ENCODE measurements around the gene MCOLN1.
A peak's percentile ranks its signal among the peaks of the same experiment; 100 is the strongest.
"Not testable (repeated sequence)": the region's sequence is repeated elsewhere in the genome, so short reads cannot be mapped to it uniquely, and the experiment has no call there.

The MCOLN1 gene

GRCh38 chr19:7526059-7526929 lies 3.9 kb downstream of the MCOLN1 start:
- DNase-seq, result no peak

GRCh38 chr19:7527516-7528191 lies 5.2 kb downstream of the MCOLN1 start:
- DNase-seq, result no peak

DNA sequence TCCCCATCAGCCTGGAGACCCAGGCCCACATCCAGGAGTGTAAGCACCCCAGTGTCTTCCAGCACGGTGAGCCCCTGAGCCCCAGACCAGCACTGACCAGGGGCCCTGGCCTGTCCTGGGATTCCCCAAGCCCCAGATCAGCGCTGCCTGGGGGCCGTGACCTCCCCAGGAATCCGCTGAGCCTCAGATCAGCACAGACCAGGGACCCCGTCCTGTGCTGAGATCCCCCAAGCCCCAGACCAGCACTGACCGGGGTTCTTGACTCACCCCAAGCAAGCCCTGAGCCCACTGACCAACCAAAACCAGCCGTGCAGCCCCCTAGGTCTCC lies 5.7 kb downstream of the MCOLN1 start:
- no peak for DNase-seq

DNA sequence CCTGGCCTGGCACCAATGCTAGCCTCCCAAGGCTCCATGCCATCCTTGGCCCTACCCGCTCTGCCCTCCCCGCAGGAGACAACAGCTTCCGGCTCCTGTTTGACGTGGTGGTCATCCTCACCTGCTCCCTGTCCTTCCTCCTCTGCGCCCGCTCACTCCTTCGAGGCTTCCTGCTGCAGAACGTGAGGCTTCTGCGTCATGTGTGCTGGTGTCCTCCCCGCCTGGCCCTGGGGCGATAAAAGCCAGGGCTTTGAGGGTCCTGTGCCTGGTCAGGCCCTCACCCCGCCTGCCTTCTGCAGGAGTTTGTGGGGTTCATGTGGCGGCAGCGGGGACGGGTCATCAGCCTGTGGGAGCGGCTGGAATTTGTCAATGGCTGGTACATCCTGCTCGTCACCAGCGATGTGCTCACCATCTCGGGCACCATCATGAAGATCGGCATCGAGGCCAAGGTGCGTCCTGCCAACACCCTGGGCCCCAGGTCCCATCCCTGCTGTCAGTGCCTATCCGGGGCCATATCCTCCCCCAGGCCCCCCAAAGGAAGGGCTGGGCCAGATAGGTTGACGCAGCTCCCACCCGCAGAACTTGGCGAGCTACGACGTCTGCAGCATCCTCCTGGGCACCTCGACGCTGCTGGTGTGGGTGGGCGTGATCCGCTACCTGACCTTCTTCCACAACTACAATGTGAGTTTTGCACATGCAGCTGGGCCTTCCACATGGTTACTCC lies 6.3 kb downstream of the MCOLN1 start:
- no peak for DNase-seq

DNA sequence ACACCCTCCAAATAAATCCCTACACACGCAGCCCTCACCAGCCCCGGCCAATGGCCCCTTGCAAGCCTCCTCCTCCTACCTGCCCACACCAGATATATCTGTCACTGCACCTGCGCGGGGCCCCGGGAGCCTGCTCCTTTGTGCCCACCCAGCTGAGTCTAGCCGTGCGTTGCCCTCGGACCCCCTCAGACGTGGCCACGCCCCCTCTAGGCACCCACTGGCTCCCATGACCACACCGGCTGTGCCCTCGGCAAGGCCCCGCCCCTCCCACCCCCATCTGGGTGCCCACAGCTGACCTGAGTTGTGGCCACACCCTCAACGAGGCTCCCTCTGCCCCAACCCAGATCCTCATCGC lies 6.8 kb downstream of the MCOLN1 start:
- no peak for DNase-seq

DNA sequence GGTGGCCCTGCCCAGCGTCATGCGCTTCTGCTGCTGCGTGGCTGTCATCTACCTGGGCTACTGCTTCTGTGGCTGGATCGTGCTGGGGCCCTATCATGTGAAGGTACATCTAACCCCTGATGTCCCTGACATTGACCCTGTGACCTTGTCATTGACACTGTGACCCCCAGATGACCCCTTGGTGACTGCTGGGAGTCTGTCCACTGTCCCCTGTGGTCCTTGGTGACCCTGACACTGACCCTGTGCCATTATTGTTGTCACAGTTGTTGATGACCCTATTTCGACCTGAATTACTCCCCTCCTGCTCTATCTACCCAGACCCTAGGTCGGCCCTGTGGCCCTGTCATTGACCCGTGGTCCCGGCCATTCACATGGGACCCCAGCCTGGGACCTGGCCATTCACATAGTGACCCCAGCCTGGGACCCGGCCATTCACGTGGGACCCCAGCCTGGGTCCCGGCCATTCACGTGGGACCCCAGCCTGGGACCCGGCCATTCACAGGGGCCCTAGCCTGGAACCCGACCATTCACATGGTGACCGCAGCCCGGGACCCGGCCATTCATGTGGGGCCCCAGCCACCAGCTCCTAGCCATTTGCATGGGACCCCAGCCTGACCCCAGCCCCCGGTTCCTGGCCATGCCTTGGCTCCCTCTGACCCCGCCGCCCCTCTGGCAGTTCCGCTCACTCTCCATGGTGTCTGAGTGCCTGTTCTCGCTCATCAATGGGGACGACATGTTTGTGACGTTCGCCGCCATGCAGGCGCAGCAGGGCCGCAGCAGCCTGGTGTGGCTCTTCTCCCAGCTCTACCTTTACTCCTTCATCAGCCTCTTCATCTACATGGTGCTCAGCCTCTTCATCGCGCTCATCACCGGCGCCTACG lies 7.4 kb downstream of the MCOLN1 start:
- no peak for DNase-seq

GRCh38 chr19:7533281-7533885 lies 11.0 kb downstream of the MCOLN1 start:
- DNase-seq, result peak in 1 of 2 experiments; percentile 9

DNA sequence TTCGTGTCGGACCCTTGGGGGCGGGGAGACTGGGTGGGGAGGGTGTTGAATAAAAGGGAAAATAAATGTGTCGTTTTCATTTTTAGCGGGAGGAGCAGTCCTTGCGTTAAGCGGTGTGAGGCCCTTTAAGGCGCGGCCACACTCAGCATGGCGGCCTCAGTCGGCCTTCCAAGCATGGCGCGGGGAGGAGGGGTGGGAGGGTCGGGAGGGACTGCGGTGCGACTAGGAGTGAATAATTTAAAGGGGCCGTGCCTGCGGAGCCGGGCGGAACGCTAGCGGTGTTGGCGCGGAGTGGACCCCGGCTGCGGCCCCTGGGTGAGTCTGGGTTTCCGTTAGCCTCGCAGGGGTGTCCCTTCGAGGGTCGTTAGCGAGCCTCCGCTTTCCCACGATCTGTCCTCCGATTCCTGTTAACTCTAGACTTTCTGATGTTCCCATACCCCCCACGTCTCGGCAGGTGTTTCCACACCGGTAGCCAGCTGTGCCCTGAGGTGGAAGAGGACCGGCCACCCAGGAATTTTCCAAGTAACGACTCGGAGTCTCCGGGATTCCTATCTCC lies 11.6 kb downstream of the MCOLN1 start:
- peak; percentile 81 to 84 for DNase-seq

- peak; percentile 54 to 65 for DNase-seq
Measured at GRCh38 chr19:7534531-7535046, 12.2 kb downstream of the MCOLN1 start.

DNA sequence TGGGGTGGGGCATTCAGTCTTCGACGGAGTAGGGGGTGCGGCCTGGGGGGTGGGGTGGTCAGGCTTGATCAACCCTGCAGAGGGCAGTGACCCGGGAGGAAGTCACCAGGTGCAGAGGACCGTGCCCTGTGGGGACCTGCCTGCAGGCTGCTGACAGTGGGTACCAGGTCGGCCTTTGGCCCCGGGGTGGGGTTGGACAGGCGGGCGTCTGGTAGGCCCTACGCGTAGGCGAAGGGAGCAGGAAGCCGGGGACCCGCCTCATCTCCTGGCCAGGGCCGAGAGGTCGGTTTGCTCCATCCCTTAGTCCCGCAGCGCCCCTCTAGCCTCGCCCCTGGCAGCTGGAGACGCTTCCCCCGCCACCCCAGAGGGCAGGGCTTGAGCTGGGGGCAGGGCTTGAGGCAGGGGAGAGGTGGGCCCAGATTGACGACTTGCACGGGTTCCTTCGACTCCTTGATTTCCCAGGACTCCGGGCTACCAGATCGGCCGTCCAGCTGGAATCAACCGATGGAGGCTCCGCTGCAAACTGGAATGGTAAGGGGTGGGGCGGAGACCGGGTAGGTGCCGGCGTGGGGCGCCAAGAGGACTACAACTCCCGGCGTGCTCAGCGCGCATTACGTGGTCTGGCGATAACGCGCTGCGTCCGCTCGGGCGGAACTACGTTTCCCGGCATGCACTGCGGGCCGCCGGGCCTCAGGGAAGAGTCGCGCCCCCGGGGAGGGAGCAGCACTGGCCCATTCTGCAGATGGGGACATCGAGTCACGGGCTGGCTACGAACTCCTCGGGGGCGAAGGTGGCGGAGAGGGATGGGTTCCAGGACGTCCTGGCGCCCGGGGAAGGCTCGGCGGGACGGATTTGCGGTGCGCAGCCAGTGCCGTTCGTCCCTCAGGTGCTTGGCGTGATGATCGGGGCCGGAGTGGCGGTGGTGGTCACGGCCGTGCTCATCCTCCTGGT lies 12.9 kb downstream of the MCOLN1 start, which contains the start of gene PNPLA6:
PNPLA6 (plus strand) TSS at position 671 of the 951 bp plus-strand sequence; CDS start at position 743, 72 bp downstream.
- DNase-seq, result peak; percentile 94 to 95

- DNase-seq, result no peak
Measured at GRCh38 chr19:7535998-7536695, 13.7 kb downstream of the MCOLN1 start.

DNA sequence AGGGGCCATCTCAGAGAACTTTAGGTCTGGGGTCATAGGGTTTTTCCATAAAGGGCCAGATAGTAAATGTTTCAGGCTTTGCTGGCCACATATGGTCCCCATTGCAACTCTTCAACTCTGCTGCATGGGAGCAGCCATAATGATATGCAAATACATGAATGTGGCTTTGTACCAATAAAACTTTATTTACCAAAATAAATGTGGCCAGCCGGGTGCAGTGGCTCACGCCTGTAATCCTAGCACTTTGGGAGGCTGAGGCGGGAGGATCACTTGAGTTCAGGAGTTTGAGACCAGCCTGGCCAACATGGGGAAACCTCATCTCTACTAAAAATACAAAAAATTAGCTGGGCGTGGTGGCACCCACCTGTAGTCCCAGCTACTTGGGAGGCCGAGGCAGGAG lies 16.6 kb downstream of the MCOLN1 start:
- DNase-seq, result not testable (repeated sequence)

DNA sequence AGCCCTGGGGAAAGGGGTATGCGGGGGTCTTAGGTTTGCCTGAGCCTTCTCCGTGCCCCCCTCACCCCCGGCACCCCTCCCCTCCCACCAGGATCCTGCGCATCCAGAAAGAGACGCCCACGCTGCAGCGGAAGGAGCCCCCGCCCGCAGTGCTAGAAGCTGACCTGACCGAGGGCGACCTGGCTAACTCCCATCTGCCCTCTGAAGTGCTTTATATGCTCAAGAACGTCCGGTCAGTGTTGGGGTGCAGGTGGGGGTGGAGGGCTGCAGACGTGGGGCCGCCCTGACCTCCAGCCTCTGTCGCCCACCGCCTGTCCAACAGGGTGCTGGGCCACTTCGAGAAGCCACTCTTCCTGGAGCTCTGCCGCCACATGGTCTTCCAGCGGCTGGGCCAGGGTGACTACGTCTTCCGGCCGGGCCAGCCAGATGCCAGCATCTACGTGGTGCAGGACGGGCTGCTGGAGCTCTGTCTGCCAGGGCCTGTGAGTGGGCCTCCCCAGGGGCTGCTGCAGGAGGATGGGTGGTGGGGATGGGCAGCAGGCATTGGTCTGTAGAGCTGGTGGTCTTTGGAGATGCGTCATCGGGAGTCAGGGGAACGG lies 17.5 kb downstream of the MCOLN1 start:
- DNase-seq, result no peak

GRCh38 chr19:7540761-7541474 lies 18.5 kb downstream of the MCOLN1 start:
- DNase-seq, result peak; percentile 50 to 61

GRCh38 chr19:7541475-7541824 lies 19.0 kb downstream of the MCOLN1 start:
- no peak for DNase-seq

DNA sequence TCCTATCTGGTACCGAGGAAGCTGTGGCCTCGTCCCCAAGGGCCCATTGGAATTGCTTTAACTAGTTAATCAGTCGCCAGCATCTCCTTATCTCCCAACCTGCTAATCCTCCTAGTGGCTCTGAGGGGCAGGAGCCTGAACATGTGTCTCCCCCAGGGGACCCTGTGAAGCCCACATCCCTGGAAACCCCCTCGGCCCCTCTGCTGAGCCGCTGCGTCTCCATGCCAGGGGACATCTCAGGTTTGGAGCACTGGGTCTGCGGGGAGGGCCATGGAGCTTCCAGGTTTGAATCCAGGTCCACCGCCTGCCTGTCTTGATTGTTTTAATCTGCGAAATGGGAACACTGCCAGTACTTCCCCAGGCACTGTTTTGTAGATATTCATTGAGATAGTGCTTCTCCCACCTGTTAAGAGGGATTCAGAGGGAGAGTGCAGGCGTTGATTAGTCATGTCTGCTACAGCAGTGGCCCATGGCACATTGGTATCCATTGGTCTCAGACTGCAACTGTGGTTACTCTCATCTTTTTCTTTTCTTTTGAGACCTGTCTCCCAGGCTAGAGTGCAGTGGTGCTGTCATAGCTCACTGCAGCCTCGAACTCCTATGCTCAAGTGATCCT lies 19.5 kb downstream of the MCOLN1 start:
- no peak for DNase-seq

DNA sequence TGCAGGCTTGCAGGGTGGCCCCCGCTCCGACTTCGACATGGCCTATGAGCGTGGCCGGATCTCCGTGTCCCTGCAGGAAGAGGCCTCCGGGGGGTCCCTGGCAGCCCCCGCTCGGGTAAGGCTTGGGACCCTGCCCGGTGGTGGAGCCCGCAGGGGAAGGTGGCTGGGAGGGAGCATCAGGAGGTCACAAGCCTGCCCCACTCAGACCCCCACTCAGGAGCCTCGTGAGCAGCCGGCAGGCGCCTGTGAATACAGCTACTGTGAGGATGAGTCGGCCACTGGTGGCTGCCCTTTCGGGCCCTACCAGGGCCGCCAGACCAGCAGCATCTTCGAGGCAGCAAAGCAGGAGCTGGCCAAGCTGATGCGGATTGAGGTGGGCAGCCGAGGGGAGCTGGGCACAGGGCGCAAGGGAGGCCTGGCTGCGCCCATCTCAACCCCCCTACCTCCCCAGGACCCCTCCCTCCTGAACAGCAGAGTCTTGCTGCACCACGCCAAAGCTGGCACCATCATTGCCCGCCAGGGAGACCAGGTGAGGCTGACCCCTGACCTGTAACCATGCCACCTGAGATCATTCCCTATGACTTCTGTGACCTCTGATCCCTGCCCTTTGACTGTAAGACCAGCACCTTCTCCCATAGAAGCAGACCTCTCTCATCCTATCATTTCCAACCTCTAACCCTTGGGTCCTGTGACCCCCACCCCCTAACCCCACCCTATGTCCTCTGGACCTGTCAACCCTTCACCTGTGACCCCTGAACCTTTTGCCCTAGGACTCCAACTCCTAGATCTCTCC lies 20.3 kb downstream of the MCOLN1 start:
- no peak for DNase-seq
